CD4-positive, alpha-beta T cell (primary cell): Measurements from ENCODE around the gene ARHGEF11. TPM values are rescaled to one million over a fixed set of nuclear protein-coding genes. Genes with fewer than 3 reads are reported as not detected.

Source experiments
- ATAC-seq: fragments of 200-7000 bp; cut with Tn5 transposase; one replicate; pipeline ENCODE4 v1.10.0; 2022; ENCODE audit warnings: mild to moderate bottlenecking; ENCODE audit not compliant: poor library complexity
- CTCF ChIA-PET: fragments of 350-600 bp; sonication (Branson Sonifier 250); formaldehyde crosslinking; loops from one replicate; lab custom pipeline; 2021; ENCODE audit warnings: antibody characterized with exemption, inconsistent platforms; lab: Charles Lee
- POLR2A ChIA-PET: fragments of 350-600 bp; sonication (Branson Sonifier 250); formaldehyde crosslinking; loops from one replicate; lab custom pipeline; 2021; ENCODE audit warnings: antibody characterized with exemption, inconsistent platforms; lab: Charles Lee
- DNase-seq, 14 experiments: peaks; one replicate each; pipeline ENCODE4 v3.0.0-alpha.2; 2013 to 2020; ENCODE audit warnings: mixed read lengths in 2 of 14
- H3K27ac ChIP-seq, 2 donors: one replicate each; pipeline versions ENCODE4 v1.5.1 to v1.7.0; 2013; ENCODE audit warnings: low read length in 2 of 2, low read depth in 1 of 2, mild to moderate bottlenecking in 1 of 2
- H3K27me3 ChIP-seq, 2 experiments: 1 replicate in 1 of 2; 2 replicates in 1 of 2; pipeline versions ENCODE4 v1.6.1 to v1.7.0; 2013; ENCODE audit warnings: low read length in 2 of 2, control low read depth in 1 of 2, mild to moderate bottlenecking in 1 of 2, moderate library complexity in 1 of 2; ENCODE audit not compliant: insufficient read depth in 2 of 2, control insufficient read depth in 1 of 2
- H3K36me3 ChIP-seq: one replicate; pipeline ENCODE4 v1.6.1; 2013; ENCODE audit warnings: low read length, control low read depth; ENCODE audit not compliant: insufficient read depth
- H3K4me1 ChIP-seq: one replicate; pipeline ENCODE4 v1.6.1; 2013; ENCODE audit warnings: low read length, control low read depth; ENCODE audit not compliant: insufficient read depth
- H3K4me3 ChIP-seq: one replicate; pipeline ENCODE4 v1.5.1; 2013; ENCODE audit warnings: mild to moderate bottlenecking, low read length, moderate library complexity
- H3K9me3 ChIP-seq, 2 experiments: 1 replicate in 1 of 2; 2 replicates in 1 of 2; pipeline versions ENCODE4 v1.6.1 to v1.7.0; 2013; ENCODE audit warnings: low read length in 2 of 2, mild to moderate bottlenecking in 2 of 2, control low read depth in 1 of 2, moderate library complexity in 1 of 2; ENCODE audit not compliant: control insufficient read depth in 1 of 2, insufficient read depth in 1 of 2
- H3K27ac Mint-ChIP-seq: one replicate; pipeline ENCODE4 v1.8.0; 2020; ENCODE audit warnings: mixed read lengths
- H3K27me3 Mint-ChIP-seq: one replicate; pipeline ENCODE4 v1.8.0; 2021; ENCODE audit warnings: mixed read lengths
- H3K36me3 Mint-ChIP-seq: one replicate; pipeline ENCODE4 v1.8.0; 2021; ENCODE audit warnings: low read depth, mixed read lengths
- H3K4me1 Mint-ChIP-seq: one replicate; pipeline ENCODE4 v1.8.0; 2021; ENCODE audit warnings: low read depth, mixed read lengths
- H3K4me3 Mint-ChIP-seq: one replicate; pipeline ENCODE4 v1.8.0; 2020; ENCODE audit warnings: mild to moderate bottlenecking, mixed read lengths
- H3K9me3 Mint-ChIP-seq: one replicate; pipeline ENCODE4 v1.8.0; 2020; ENCODE audit warnings: mixed read lengths
- intact Hi-C, 2 experiments: fragments of 100-400 bp; cut with DNase I in 1 of 2; cut with micrococcal nuclease in 1 of 2; formaldehyde crosslinking; loops; one replicate each; pipeline versions ENCODE4 v1.15.1 to v1.9.0; 2023 to 2025; cut with DNase I, micrococcal nuclease
- total RNA-seq, 174 experiments: library from RNA in 2 of 174; stranded (reverse) in 2 of 174; gene quantifications; one replicate each; pipeline ENCODE4 v1.2.3 and lab custom pipeline; 2021 to 2026
- TF ChIP-seq, protein P1 (sequence below): fragments of 200-600 bp; IDR thresholded peaks from one replicate; pipeline ENCODE4 v1.8.0; 2022; ENCODE audit warnings: antibody characterized with exemption, mild to moderate bottlenecking

The ARHGEF11 gene
- total RNA-seq, 2 experiments from 2014 or later: 13.7 to 13.9 TPM

GRCh38 chr1:157035121-157035520, 10.4 kb downstream of the ARHGEF11 start:
- Mint-ChIP-seq H3K4me3 (no peak overlapping the region), H3K36me3 (no peaks in the 10 kb centered on the region), H3K9me3 (no peaks in the 10 kb centered on the region), H3K27me3 (peaks cover 46% of the 10 kb centered on the region), H3K27ac (no peak overlapping the region), H3K4me1 (no peaks in the 10 kb centered on the region)
- Histone ChIP-seq H3K4me1 (no peaks in the 10 kb centered on the region), H3K27ac (no peak overlapping the region), H3K36me3 (no peaks in the 10 kb centered on the region), H3K9me3 (no peaks in the 10 kb centered on the region), H3K4me3 (no peak overlapping the region), H3K27me3 (peaks cover 0 to 14% of the 10 kb centered on the region in 2 experiments)
- ATAC-seq (no peak), DNase-seq (no peak)
- intact Hi-C loops: no loop called here
- TF ChIP-seq, protein P1, sequence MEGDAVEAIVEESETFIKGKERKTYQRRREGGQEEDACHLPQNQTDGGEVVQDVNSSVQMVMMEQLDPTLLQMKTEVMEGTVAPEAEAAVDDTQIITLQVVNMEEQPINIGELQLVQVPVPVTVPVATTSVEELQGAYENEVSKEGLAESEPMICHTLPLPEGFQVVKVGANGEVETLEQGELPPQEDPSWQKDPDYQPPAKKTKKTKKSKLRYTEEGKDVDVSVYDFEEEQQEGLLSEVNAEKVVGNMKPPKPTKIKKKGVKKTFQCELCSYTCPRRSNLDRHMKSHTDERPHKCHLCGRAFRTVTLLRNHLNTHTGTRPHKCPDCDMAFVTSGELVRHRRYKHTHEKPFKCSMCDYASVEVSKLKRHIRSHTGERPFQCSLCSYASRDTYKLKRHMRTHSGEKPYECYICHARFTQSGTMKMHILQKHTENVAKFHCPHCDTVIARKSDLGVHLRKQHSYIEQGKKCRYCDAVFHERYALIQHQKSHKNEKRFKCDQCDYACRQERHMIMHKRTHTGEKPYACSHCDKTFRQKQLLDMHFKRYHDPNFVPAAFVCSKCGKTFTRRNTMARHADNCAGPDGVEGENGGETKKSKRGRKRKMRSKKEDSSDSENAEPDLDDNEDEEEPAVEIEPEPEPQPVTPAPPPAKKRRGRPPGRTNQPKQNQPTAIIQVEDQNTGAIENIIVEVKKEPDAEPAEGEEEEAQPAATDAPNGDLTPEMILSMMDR: no peak
- CTCF ChIA-PET: no interaction called here
- POLR2A ChIA-PET: interaction anchor here (0.6 kb wide), 1 partner anchor 12 kb away, joined by 3 read pairs; no protein-coding TSS in a partner anchor

- Histone ChIP-seq H3K27ac (no peak overlapping the region), H3K9me3 (no peaks in the 10 kb centered on the region), H3K27me3 (peaks cover 0 to 6% of the 10 kb centered on the region in 2 experiments), H3K4me3 (no peak overlapping the region), H3K36me3 (no peaks in the 10 kb centered on the region), H3K4me1 (no peaks in the 10 kb centered on the region)
- ChIA-PET CTCF (no interaction called here), POLR2A (no interaction called here)
- Mint-ChIP-seq H3K9me3 (no peaks in the 10 kb centered on the region), H3K27me3 (peaks cover 40% of the 10 kb centered on the region), H3K27ac (no peak overlapping the region), H3K4me3 (no peak overlapping the region), H3K36me3 (no peaks in the 10 kb centered on the region), H3K4me1 (no peaks in the 10 kb centered on the region)
- DNase-seq: no peak
- intact Hi-C loops: no loop called here
- TF ChIP-seq, protein P1: no peak
- ATAC-seq: no peak
Measured at GRCh38 chr1:157034137-157034800, 11.3 kb downstream of the ARHGEF11 start.

GRCh38 chr1:157033357-157033876, 12.1 kb downstream of the ARHGEF11 start:
- ChIA-PET CTCF (no interaction called here), POLR2A (no interaction called here)
- Histone ChIP-seq H3K27ac (no peak overlapping the region), H3K36me3 (no peaks in the 10 kb centered on the region), H3K9me3 (no peaks in the 10 kb centered on the region), H3K27me3 (peaks cover 0 to 8% of the 10 kb centered on the region in 2 experiments), H3K4me3 (no peak overlapping the region), H3K4me1 (no peaks in the 10 kb centered on the region)
- intact Hi-C loops: no loop called here
- ATAC-seq (no peak), DNase-seq (no peak)
- H3K27me3 Mint-ChIP-seq: peaks cover 36% of the 10 kb centered on the region
- no peak overlapping the region for H3K4me3 Mint-ChIP-seq
- H3K36me3 Mint-ChIP-seq: no peaks in the 10 kb centered on the region
- no peak overlapping the region for H3K27ac Mint-ChIP-seq
- H3K4me1 Mint-ChIP-seq: no peaks in the 10 kb centered on the region
- TF ChIP-seq, protein P1: no peak
- H3K9me3 Mint-ChIP-seq: no peaks in the 10 kb centered on the region
